Hematopoietic multipotent progenitor cell treated with erythropoietin and hydrocortisone succinate and interleukin-3 and kit ligand, for 15 days (in vitro differentiated cells): ENCODE data around the gene CHCHD4.
"Not testable (repeated sequence)": the region's sequence is repeated elsewhere in the genome, so short reads cannot be mapped to it uniquely, and the experiment has no call there.

Source experiments
- DNase-seq: peaks from one replicate; pipeline ENCODE4 v3.0.0-alpha.2; 2015; ENCODE audit warnings: low spot score

Gene CHCHD4

GRCh38 chr3:14120111-14120920 is 4.4 kb downstream of the CHCHD4 start:
- no peak for DNase-seq

GRCh38 chr3:14119651-14120050 is 5.0 kb downstream of the CHCHD4 start:
- no peak for DNase-seq

GRCh38 chr3:14118400-14119381 is 6.0 kb downstream of the CHCHD4 start:
- no peak for DNase-seq

GRCh38 chr3:14117468-14118399 is 6.9 kb downstream of the CHCHD4 start:
- DNase-seq, result no peak

GRCh38 chr3:14113965-14114635 is 10.6 kb downstream of the CHCHD4 start:
- no peak for DNase-seq

GRCh38 chr3:14110699-14111098 is 14.0 kb downstream of the CHCHD4 start:
- no peak for DNase-seq

GRCh38 chr3:14109821-14110220 is 14.8 kb downstream of the CHCHD4 start:
- not testable (repeated sequence) for DNase-seq

GRCh38 chr3:14097616-14098391 is 26.9 kb downstream of the CHCHD4 start:
- no peak for DNase-seq

- DNase-seq, result no peak
Measured at GRCh38 chr3:14096742-14097141, 27.9 kb downstream of the CHCHD4 start.

- no peak for DNase-seq
Measured at GRCh38 chr3:14093831-14094230, 30.8 kb downstream of the CHCHD4 start.

GRCh38 chr3:14092464-14092863 is 32.2 kb downstream of the CHCHD4 start:
- no peak for DNase-seq

- DNase-seq, result not testable (repeated sequence)
Measured at GRCh38 chr3:14091959-14092358, 32.7 kb downstream of the CHCHD4 start.

GRCh38 chr3:14087461-14087860 is 37.2 kb downstream of the CHCHD4 start:
- DNase-seq, result not testable (repeated sequence)

- DNase-seq, result no peak
Measured at GRCh38 chr3:14082108-14082657, 42.5 kb downstream of the CHCHD4 start.

GRCh38 chr3:14077310-14077709 is 47.4 kb downstream of the CHCHD4 start:
- no peak for DNase-seq

- DNase-seq, result not testable (repeated sequence)
Measured at GRCh38 chr3:14075233-14075632, 49.4 kb downstream of the CHCHD4 start.

GRCh38 chr3:14064910-14065309 is 59.8 kb downstream of the CHCHD4 start:
- no peak for DNase-seq

GRCh38 chr3:14063152-14063551 is 61.5 kb downstream of the CHCHD4 start:
- no peak for DNase-seq
